Activated naive CD4-positive, alpha-beta T cell treated with anti-CD3 and anti-CD28 coated beads for 36 hours (primary cell): Measurements from ENCODE around the gene CLCN5. TPM values are rescaled to one million over a fixed set of nuclear protein-coding genes. Genes with fewer than 3 reads are reported as not detected.
"Not testable (repeated sequence)": the region's sequence is repeated elsewhere in the genome, so short reads cannot be mapped to it uniquely, and the experiment has no call there.

ENCODE experiments used
- CTCF ChIA-PET: fragments of 350-600 bp; sonication (Branson Sonifier 250); formaldehyde crosslinking; loops from one replicate; lab custom pipeline; 2021; ENCODE audit warnings: antibody characterized with exemption; lab: Charles Lee
- DNase-seq: peaks from one replicate; pipeline ENCODE4 v3.0.0-alpha.2; 2020
- H3K27ac Mint-ChIP-seq: one replicate; pipeline ENCODE4 v1.8.0; 2021; ENCODE audit warnings: mild to moderate bottlenecking, mixed read lengths
- H3K27me3 Mint-ChIP-seq: one replicate; pipeline ENCODE4 v1.8.0; 2021; ENCODE audit warnings: low read depth, mixed read lengths
- H3K36me3 Mint-ChIP-seq: one replicate; pipeline ENCODE4 v1.8.0; 2021; ENCODE audit warnings: low read depth, mixed read lengths
- H3K4me1 Mint-ChIP-seq: one replicate; pipeline ENCODE4 v1.8.0; 2021; ENCODE audit warnings: low read depth, mixed read lengths
- H3K4me3 Mint-ChIP-seq: one replicate; pipeline ENCODE4 v1.8.0; 2021; ENCODE audit warnings: mild to moderate bottlenecking, moderate library complexity, mixed read lengths
- H3K9me3 Mint-ChIP-seq: one replicate; pipeline ENCODE4 v1.8.0; 2021; ENCODE audit warnings: mixed read lengths
- intact Hi-C: fragments of 100-400 bp; cut with micrococcal nuclease; formaldehyde crosslinking; loops from one replicate; pipeline ENCODE4 v1.15.1; 2023
- total RNA-seq, 2 experiments: library from RNA; stranded (reverse); gene quantifications; one replicate each; pipeline ENCODE4 v1.2.3, GENCODE V29; 2021

The CLCN5 gene
- total RNA-seq, 2 experiments from 2014 or later = 2.6 to 3.6 TPM

- H3K27me3 Mint-ChIP-seq = no peaks in the 10 kb centered on the region
- no peak for DNase-seq
- no peaks in the 10 kb centered on the region for H3K4me1 Mint-ChIP-seq
- H3K9me3 Mint-ChIP-seq = no peaks in the 10 kb centered on the region
- H3K36me3 Mint-ChIP-seq = no peaks in the 10 kb centered on the region
- no peak overlapping the region for H3K4me3 Mint-ChIP-seq
- H3K27ac Mint-ChIP-seq = no peak overlapping the region
- intact Hi-C loops = no loop called here
- CTCF ChIA-PET = no interaction called here
These were observed 81.5 kb downstream of the CLCN5 start for GRCh38 chrX:50003927-50004326.

- DNase-seq, CTCF ChIA-PET, H3K27me3 Mint-ChIP-seq, H3K4me1 Mint-ChIP-seq, H3K27ac Mint-ChIP-seq, H3K36me3 Mint-ChIP-seq, intact Hi-C loops, H3K4me3 Mint-ChIP-seq: not testable (repeated sequence)
- H3K9me3 Mint-ChIP-seq = peaks cover 12% of the 10 kb centered on the region
These were observed 103.2 kb downstream of the CLCN5 start for GRCh38 chrX:50025591-50025990.

GRCh38 chrX:50035126-50035525 lies 112.7 kb downstream of the CLCN5 start:
- intact Hi-C loops = no loop called here
- no peak for DNase-seq
- Mint-ChIP-seq H3K4me1 (no peaks in the 10 kb centered on the region), H3K27me3 (no peaks in the 10 kb centered on the region), H3K4me3 (no peak overlapping the region), H3K27ac (no peak overlapping the region), H3K36me3 (peaks cover 2% of the 10 kb centered on the region), H3K9me3 (no peaks in the 10 kb centered on the region)
- CTCF ChIA-PET = interaction anchor here (1.1 kb wide), 1 partner anchor 152 kb away, joined by 3 read pairs; no protein-coding TSS in a partner anchor

- intact Hi-C loops = no loop called here
- H3K4me3 Mint-ChIP-seq = no peak overlapping the region
- DNase-seq = no peak
- H3K4me1 Mint-ChIP-seq = no peaks in the 10 kb centered on the region
- CTCF ChIA-PET = no interaction called here
- no peak overlapping the region for H3K27ac Mint-ChIP-seq
- H3K27me3 Mint-ChIP-seq = no peaks in the 10 kb centered on the region
- H3K9me3 Mint-ChIP-seq = no peaks in the 10 kb centered on the region
- H3K36me3 Mint-ChIP-seq = peaks cover 2% of the 10 kb centered on the region
These were observed 114.0 kb downstream of the CLCN5 start for GRCh38 chrX:50036426-50036825.

GRCh38 chrX:50045823-50046222 lies 123.4 kb downstream of the CLCN5 start:
- intact Hi-C loops = no loop called here
- CTCF ChIA-PET = no interaction called here
- Mint-ChIP-seq H3K36me3 (peaks cover 2% of the 10 kb centered on the region), H3K27ac (no peak overlapping the region), H3K4me1 (no peaks in the 10 kb centered on the region), H3K4me3 (no peak overlapping the region), H3K27me3 (no peaks in the 10 kb centered on the region), H3K9me3 (no peaks in the 10 kb centered on the region)
- DNase-seq = no peak

- no peaks in the 10 kb centered on the region for H3K27me3 Mint-ChIP-seq
- no peak for DNase-seq
- H3K4me1 Mint-ChIP-seq = no peaks in the 10 kb centered on the region
- CTCF ChIA-PET = no interaction called here
- no peaks in the 10 kb centered on the region for H3K9me3 Mint-ChIP-seq
- no peak overlapping the region for H3K27ac Mint-ChIP-seq
- peaks cover 2% of the 10 kb centered on the region for H3K36me3 Mint-ChIP-seq
- intact Hi-C loops = no loop called here
- no peak overlapping the region for H3K4me3 Mint-ChIP-seq
These were observed 126.8 kb downstream of the CLCN5 start for GRCh38 chrX:50049228-50049627.

- CTCF ChIA-PET = no interaction called here
- H3K9me3 Mint-ChIP-seq = no peaks in the 10 kb centered on the region
- no peaks in the 10 kb centered on the region for H3K36me3 Mint-ChIP-seq
- no peaks in the 10 kb centered on the region for H3K27me3 Mint-ChIP-seq
- intact Hi-C loops = no loop called here
- H3K27ac Mint-ChIP-seq = no peak overlapping the region
- DNase-seq = no peak
- no peaks in the 10 kb centered on the region for H3K4me1 Mint-ChIP-seq
- no peak overlapping the region for H3K4me3 Mint-ChIP-seq
These were observed 131.8 kb downstream of the CLCN5 start for GRCh38 chrX:50054147-50054546.

- no peak for DNase-seq
- intact Hi-C loops = no loop called here
- Mint-ChIP-seq H3K27ac (no peak overlapping the region), H3K27me3 (no peaks in the 10 kb centered on the region), H3K4me3 (no peak overlapping the region), H3K36me3 (peaks cover 3% of the 10 kb centered on the region), H3K9me3 (no peaks in the 10 kb centered on the region), H3K4me1 (no peaks in the 10 kb centered on the region)
- CTCF ChIA-PET = no interaction called here
These were observed 144.0 kb downstream of the CLCN5 start for GRCh38 chrX:50066318-50066937.

GRCh38 chrX:50067435-50068284 lies 145.3 kb downstream of the CLCN5 start:
- Mint-ChIP-seq H3K27me3 (no peaks in the 10 kb centered on the region), H3K9me3 (no peaks in the 10 kb centered on the region), H3K4me1 (no peaks in the 10 kb centered on the region), H3K4me3 (no peak overlapping the region), H3K36me3 (peaks cover 3% of the 10 kb centered on the region), H3K27ac (no peak overlapping the region)
- no peak for DNase-seq
- intact Hi-C loops = no loop called here
- CTCF ChIA-PET = no interaction called here

- Mint-ChIP-seq H3K4me1 (no peaks in the 10 kb centered on the region), H3K27ac (no peak overlapping the region), H3K27me3 (no peaks in the 10 kb centered on the region), H3K36me3 (peaks cover 3% of the 10 kb centered on the region), H3K4me3 (no peak overlapping the region), H3K9me3 (no peaks in the 10 kb centered on the region)
- CTCF ChIA-PET = no interaction called here
- peak; percentile 4 for DNase-seq
- intact Hi-C loops = no loop called here
These were observed 145.8 kb downstream of the CLCN5 start for GRCh38 chrX:50068285-50068563.

- H3K36me3 Mint-ChIP-seq = peaks cover 3% of the 10 kb centered on the region
- DNase-seq = no peak
- intact Hi-C loops = no loop called here
- H3K4me1 Mint-ChIP-seq = no peaks in the 10 kb centered on the region
- H3K4me3 Mint-ChIP-seq = no peak overlapping the region
- no peaks in the 10 kb centered on the region for H3K27me3 Mint-ChIP-seq
- CTCF ChIA-PET = no interaction called here
- no peak overlapping the region for H3K27ac Mint-ChIP-seq
- H3K9me3 Mint-ChIP-seq = no peaks in the 10 kb centered on the region
These were observed 146.5 kb downstream of the CLCN5 start for GRCh38 chrX:50068893-50069292.

GRCh38 chrX:50071494-50071893 lies 149.1 kb downstream of the CLCN5 start:
- no peaks in the 10 kb centered on the region for H3K27me3 Mint-ChIP-seq
- H3K27ac Mint-ChIP-seq = no peak overlapping the region
- no peaks in the 10 kb centered on the region for H3K9me3 Mint-ChIP-seq
- DNase-seq = no peak
- CTCF ChIA-PET = no interaction called here
- H3K4me1 Mint-ChIP-seq = no peaks in the 10 kb centered on the region
- no peak overlapping the region for H3K4me3 Mint-ChIP-seq
- H3K36me3 Mint-ChIP-seq = peaks cover 3% of the 10 kb centered on the region
- intact Hi-C loops = no loop called here

GRCh38 chrX:50072110-50072509 lies 149.7 kb downstream of the CLCN5 start:
- Mint-ChIP-seq H3K4me3 (no peak overlapping the region), H3K36me3 (peaks cover 4% of the 10 kb centered on the region), H3K9me3 (no peaks in the 10 kb centered on the region), H3K27ac (no peak overlapping the region), H3K4me1 (no peaks in the 10 kb centered on the region), H3K27me3 (no peaks in the 10 kb centered on the region)
- intact Hi-C loops = no loop called here
- CTCF ChIA-PET = interaction anchor here (0.6 kb wide), 1 partner anchor 46 kb away, joined by 3 read pairs; no protein-coding TSS in a partner anchor
- no peak for DNase-seq
